Ascending aorta (tissue), 2 donors: ENCODE results near the gene TTLL5. TPM values are rescaled to one million over a fixed set of nuclear protein-coding genes. Genes with fewer than 3 reads are reported as not detected.
"Not testable (repeated sequence)": the region's sequence is repeated elsewhere in the genome, so short reads cannot be mapped to it uniquely, and the experiment has no call there.

Experiments used
- DNase-seq, 2 donors: peaks; one replicate each; pipeline ENCODE4 v3.0.0-alpha.2; 2019; ENCODE audit warnings: low spot score in 2 of 2
- H3K27ac ChIP-seq, 2 donors: fragments of 200-600 bp; sonication (generic); one replicate each; pipeline ENCODE4 v1.5.1; 2016 to 2017; ENCODE audit warnings: mild to moderate bottlenecking in 1 of 2
- H3K27me3 ChIP-seq: fragments of 200-600 bp; sonication (generic); one replicate; pipeline ENCODE4 v1.5.1; 2017
- H3K36me3 ChIP-seq, 2 donors: fragments of 200-600 bp; sonication (generic); one replicate each; pipeline ENCODE4 v1.5.1; 2016
- H3K4me1 ChIP-seq, 2 donors: fragments of 200-600 bp; sonication (generic); one replicate each; pipeline ENCODE4 v1.5.1; 2016 to 2017; ENCODE audit warnings: mild to moderate bottlenecking in 1 of 2
- H3K4me3 ChIP-seq, 2 donors: fragments of 200-600 bp; sonication (generic); one replicate each; pipeline ENCODE4 v1.5.1; 2016 to 2017; ENCODE audit warnings: mild to moderate bottlenecking in 1 of 2
- H3K9me3 ChIP-seq, 2 donors: fragments of 200-600 bp; sonication (generic); one replicate each; pipeline ENCODE4 v1.5.1; 2016
- CTCF ChIP-seq, 3 experiments: fragments of 200-600 bp in 2 of 3; fragments of 450-650 bp in 1 of 3; sonication (generic) in 2 of 3; IDR thresholded peaks; one replicate each; pipeline ENCODE4 v1.5.1; 2016 to 2019; ENCODE audit warnings: antibody characterized with exemption in 3 of 3, mild to moderate bottlenecking in 1 of 3, moderate library complexity in 1 of 3
- intact Hi-C: fragments of 100-400 bp; cut with DNase I; formaldehyde crosslinking; loops from one replicate; pipeline ENCODE4 v1.15.1; 2023
- total RNA-seq: library from RNA; depleted of rRNA; stranded (reverse); fragments of >200 nt; gene quantifications from one replicate; pipeline ENCODE4 v1.1.0, GENCODE V29; 2016

TTLL5 gene
- total RNA-seq, 1 donor from 2014 or later: 43.1 TPM

GRCh38 chr14:75842551-75842950 lies 181.5 kb downstream of the TTLL5 start:
- Histone ChIP-seq H3K9me3 (no peaks in the 10 kb centered on the region), H3K27me3 (no peaks in the 10 kb centered on the region), H3K4me1 (no peaks in the 10 kb centered on the region), H3K36me3 (peaks cover 0 to 3% of the 10 kb centered on the region in 2 donors), H3K4me3 (no peak overlapping the region), H3K27ac (no peak overlapping the region)
- TF ChIP-seq CTCF (IDR thresholded peaks at IDR 0.05): no peak
- no peak for DNase-seq
- intact Hi-C loops: no loop called here

GRCh38 chr14:75844486-75844885 lies 183.4 kb downstream of the TTLL5 start:
- Histone ChIP-seq H3K27ac (no peak overlapping the region), H3K4me1 (peaks cover 0 to 4% of the 10 kb centered on the region in 2 donors), H3K9me3 (no peaks in the 10 kb centered on the region), H3K36me3 (no peaks in the 10 kb centered on the region), H3K27me3 (no peaks in the 10 kb centered on the region), H3K4me3 (no peak overlapping the region)
- no peak for TF ChIP-seq CTCF (IDR thresholded peaks at IDR 0.05)
- no peak for DNase-seq
- intact Hi-C loops: no loop called here

GRCh38 chr14:75845136-75845804 lies 184.2 kb downstream of the TTLL5 start:
- Histone ChIP-seq H3K4me1 (peaks cover 0 to 4% of the 10 kb centered on the region in 2 donors), H3K4me3 (no peak overlapping the region), H3K36me3 (no peaks in the 10 kb centered on the region), H3K9me3 (no peaks in the 10 kb centered on the region), H3K27ac (no peak overlapping the region), H3K27me3 (no peaks in the 10 kb centered on the region)
- intact Hi-C loops: no loop called here
- no peak for DNase-seq
- no peak for TF ChIP-seq CTCF (IDR thresholded peaks at IDR 0.05)

- H3K27ac ChIP-seq, DNase-seq, H3K27me3 ChIP-seq, H3K9me3 ChIP-seq, intact Hi-C loops, H3K4me3 ChIP-seq, H3K4me1 ChIP-seq, H3K36me3 ChIP-seq: not testable (repeated sequence)
Observed at GRCh38 chr14:75846694-75847093, 185.6 kb downstream of the TTLL5 start.

- Histone ChIP-seq H3K36me3 (no peaks in the 10 kb centered on the region), H3K4me1 (peaks cover 0 to 4% of the 10 kb centered on the region in 2 donors), H3K4me3 (no peak overlapping the region), H3K9me3 (no peaks in the 10 kb centered on the region), H3K27me3 (no peaks in the 10 kb centered on the region), H3K27ac (peak overlapping the region in 1 of 2 donors; percentile 46)
- intact Hi-C loops: no loop called here
- no peak for DNase-seq
- no peak for TF ChIP-seq CTCF (IDR thresholded peaks at IDR 0.05)
Observed at GRCh38 chr14:75847584-75847983, 186.5 kb downstream of the TTLL5 start.

- peak overlapping the region in 1 of 2 donors; percentile 46 for H3K27ac ChIP-seq
- no peaks in the 10 kb centered on the region for H3K9me3 ChIP-seq
- no peak for DNase-seq
- intact Hi-C loops: no loop called here
- H3K4me1 ChIP-seq: peaks cover 0 to 4% of the 10 kb centered on the region in 2 donors
- no peak overlapping the region for H3K4me3 ChIP-seq
- no peak for TF ChIP-seq CTCF (IDR thresholded peaks at IDR 0.05)
- H3K36me3 ChIP-seq: no peaks in the 10 kb centered on the region
- H3K27me3 ChIP-seq: no peaks in the 10 kb centered on the region
Observed at GRCh38 chr14:75848167-75848913, 187.3 kb downstream of the TTLL5 start.
